Ammon's horn (tissue), 1 donor: ENCODE data around the gene PPP2R2D.
"Not testable (repeated sequence)": the region's sequence is repeated elsewhere in the genome, so short reads cannot be mapped to it uniquely, and the experiment has no call there.

ENCODE experiments used
- DNase-seq: peaks from one replicate; pipeline ENCODE4 v3.0.0-alpha.2; 2016; ENCODE audit warnings: low spot score

PPP2R2D gene

DNA sequence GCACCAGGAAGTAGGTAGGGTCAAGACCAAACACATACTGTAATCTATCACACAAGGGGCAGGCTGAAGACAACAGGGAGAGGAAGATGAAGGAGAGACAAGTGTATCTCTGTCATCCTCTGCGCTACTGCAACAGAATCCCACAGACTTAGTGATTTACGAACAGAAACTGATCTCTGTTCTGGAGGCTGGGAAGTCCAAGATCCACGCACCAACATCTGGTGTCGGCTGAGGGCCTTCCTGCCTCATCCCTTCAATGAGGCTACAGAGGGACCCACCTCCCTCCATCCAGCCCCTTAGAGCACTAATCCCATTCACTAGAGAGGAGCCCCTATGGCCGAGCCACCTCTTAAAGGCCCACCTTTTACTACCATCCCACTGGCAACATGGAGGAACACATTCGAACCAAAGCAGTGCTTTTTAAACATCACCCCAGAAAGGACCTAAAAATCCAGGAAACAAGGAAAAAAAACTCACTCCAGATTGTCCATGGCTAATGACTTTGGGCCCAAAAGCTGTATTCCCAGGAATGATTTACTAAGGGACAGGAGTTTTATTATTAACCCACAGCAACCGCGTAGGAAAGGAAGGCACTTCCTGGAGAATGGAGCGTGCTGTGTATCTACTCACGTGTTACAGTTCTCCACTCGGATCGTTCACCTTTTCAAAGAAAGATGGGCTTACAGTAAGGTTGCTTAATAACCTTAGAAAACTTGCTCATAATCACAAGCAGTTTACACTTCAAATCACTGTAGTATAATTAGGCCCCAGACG lies 76.7 kb downstream of the PPP2R2D start:
- no peak for DNase-seq

DNA sequence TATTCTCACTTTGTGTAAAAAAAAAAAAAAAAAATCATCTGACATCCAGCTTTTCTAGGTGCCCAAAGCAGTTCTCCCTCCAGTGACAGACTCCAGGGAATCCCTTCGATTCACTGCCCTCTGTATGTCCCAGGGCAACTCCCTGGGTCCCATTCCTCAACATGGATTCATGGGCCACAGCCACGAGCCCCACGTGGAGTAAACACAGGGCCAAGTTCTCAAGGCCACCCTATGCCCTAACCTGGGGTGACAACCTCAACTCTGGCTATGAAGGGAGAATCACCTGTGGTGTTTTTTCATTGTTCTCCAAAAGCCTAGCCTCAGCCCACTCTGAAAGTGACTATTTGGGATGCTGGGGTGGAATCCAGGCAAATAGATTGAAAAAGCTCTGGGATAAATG lies 77.6 kb downstream of the PPP2R2D start:
- no peak for DNase-seq

DNA sequence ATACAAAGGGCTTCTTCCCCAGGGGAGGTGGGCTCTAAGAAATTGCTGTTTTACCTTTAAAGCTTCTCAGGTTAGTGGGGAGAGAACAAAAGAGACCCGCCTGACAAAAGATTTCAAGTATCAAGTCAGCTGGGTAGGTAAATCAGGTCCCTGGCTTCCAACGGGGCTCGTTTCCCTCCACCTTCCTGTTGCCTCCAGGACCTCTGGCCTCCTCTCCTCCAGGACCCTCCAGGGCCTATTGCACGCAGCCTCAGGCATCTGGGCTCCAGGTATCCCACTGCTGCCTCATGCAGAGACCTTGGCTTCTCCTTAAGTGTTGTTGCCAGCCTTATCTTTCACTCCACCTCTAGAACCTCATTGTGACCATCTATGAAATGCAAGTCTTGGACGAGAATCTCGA lies 78.0 kb downstream of the PPP2R2D start:
- no peak for DNase-seq

DNA sequence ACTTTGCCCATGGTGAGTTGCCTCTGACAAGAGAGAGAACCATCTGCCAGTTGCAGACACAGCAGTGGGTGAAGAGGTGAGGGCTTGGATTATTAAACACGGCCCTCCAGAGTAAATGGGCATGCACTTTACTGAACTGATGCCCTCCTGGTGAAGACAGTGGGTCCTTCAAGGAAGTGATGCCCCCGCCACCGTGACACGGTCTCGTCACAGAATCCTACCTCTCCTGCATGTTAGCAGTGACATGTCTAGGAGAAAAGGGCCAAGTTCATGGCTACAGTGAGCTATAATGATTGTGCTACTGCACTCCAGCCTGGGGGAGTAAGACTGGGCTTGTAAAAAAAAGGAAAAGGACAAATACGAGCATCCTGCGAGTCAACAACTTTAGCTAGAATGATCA lies 78.5 kb downstream of the PPP2R2D start:
- DNase-seq = no peak

DNA sequence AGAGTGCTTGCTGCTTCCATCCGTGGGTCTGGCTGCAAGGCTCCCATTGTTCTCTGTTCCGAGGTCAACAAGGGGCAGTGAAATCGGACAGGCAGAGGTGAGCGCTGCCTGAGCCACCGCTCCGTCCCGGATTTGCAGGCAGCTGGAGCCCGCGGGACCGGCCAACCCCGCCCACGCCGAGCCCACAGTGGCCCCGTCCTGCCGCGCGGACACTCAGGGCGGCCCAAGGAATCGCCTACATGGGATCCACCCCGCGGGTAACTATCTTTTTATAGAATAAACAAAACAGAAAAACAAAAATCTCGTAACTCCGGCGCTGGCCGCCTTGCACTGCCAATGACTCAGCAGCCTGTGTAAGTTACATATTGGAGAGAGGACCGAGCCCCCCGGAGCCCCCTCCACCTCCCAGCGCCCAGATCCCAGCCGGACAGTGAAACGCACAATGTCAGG lies 79.0 kb downstream of the PPP2R2D start:
- DNase-seq = no peak

DNA sequence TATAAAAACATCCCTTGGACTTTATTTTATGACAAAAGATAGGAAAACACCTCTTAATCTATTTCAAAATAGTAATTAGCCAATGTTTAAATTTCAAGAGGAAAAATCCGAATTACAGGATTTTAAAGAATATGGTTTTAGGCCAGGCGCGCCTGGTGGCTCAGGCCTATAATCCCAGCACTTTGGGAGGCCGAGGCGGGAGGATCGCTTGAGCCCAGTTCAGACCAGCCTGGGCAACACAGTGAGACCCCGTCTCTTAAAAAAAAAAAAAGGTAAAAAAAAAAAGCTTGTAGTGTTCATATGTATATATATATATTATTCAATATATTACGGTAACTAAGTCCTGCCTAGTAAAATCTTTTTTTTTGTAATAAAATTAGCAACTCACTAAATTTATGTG lies 79.5 kb downstream of the PPP2R2D start:
- no peak for DNase-seq

DNA sequence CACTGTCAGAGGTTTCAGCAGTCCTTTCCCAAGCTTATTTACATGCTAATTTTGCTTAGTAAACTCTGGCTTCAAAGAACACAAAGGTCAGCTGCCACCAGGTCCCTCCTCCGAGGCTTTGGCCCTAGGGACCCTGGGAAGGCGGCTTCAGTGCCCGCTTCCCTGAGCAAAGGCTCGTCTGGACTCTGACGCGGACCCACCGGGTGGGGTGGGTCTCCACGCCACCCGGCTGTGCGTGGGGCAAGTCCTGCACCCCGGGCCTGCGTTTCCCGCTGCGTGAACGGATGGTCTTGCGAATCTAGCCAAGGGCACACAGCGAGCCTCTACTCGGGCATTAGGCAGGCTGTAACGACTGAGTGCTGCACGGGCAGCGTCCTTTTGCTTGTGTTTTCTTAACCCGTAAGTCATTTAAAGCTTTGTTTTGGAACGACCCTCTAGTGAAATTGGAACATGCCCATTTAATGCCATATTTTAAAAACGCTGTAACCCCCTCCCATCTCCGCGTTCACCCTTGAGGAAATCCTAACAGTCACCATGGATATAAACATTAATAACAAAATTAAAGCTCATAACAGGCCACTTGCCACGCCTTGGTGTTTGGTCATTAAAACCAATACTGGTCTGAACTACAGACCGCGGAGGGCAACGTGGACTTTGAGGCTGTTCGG lies 80.1 kb downstream of the PPP2R2D start:
- DNase-seq = no peak

DNA sequence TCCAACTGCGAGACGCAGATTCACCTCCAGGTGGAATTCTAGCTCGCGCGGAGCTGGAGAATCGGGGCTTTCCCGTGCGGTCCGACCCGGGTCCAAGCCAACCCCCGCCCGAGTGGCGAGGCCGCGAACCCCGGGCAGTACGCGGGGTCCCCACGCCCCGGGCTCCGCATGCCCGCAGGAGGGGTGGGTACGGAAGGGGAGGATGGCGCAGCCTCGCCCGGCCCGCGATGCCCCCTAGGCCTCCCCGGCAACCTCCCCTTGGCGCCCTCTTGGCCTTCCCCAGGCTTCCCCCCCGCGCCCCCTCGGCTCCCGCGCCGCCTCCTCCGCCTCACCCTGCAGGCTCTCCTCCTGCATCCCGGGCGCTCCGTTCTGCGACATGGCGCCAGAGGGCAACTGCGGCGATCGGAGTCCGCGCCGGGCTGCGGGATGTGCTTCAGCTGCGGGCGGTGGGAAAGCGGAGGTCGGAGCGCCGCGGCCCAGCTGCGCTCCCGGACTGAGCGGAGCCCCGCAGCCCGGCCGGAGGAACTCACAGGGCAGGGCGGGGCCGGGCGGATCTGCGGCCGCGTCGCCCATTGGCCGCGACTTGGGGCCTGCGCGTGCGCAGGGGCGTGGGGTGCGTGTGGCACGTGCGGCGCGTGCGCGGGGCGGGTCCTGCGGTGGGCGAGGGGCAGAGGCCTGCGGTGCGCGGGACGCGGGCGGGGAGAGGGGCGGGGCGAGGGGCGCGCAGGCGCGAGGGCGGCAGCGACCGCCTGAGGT lies 80.8 kb downstream of the PPP2R2D start, which contains the start of gene BNIP3:
Gene BNIP3, minus strand, starts transcription at position 495 of the 756 bp plus-strand sequence. Its CDS starts 117 bp downstream, at position 378.
- DNase-seq = peak; percentile 94

DNA sequence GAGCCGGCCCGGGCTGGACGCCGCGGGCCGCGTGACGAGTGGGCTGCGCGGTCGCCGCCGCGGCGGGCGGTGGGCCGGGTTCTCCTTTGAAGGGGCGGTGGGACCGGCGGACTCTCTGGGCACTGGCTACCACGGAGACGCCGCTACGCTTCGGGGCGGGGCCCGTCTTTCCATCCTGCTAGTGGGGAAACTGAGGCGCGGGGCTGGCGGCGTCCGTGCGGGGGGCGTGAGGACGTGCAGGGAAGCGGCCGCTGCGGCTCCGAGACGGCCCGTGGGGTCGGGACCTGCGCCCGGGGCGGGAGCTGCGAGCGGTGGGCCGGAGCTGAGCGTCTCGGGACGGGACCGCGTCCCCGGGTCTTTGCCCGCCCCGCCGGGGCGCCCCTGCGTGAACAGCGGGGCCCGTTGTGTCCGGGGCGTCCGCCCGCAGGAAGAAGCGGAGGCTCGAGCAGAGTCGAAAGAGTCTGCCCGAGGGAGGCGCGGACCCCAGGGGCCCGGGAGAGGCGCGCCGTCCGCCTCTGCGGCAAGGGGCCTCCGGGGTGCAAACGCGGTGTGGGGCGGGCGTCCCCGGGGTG lies 81.5 kb downstream of the PPP2R2D start:
- DNase-seq = no peak

DNA sequence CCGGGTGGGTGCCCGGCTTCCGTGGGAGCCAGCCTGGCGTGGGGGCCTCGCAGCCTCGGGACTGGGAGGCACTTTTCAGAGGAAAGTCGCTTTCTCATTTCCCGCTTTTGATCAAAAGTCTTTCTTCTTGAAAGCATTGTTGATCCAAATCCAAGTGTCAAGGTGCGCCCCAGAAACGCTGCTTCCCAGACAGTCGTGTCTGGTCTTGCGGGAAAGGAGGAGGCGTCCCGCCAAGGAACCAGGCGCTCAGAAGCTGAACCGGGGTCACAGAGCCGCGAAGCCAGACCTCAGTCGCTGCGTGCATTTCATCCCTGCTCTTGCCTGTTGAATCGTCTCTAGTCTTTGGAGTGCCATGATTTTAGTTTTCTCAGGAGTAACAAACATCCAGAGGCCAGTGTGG lies 82.0 kb downstream of the PPP2R2D start:
- no peak for DNase-seq

DNA sequence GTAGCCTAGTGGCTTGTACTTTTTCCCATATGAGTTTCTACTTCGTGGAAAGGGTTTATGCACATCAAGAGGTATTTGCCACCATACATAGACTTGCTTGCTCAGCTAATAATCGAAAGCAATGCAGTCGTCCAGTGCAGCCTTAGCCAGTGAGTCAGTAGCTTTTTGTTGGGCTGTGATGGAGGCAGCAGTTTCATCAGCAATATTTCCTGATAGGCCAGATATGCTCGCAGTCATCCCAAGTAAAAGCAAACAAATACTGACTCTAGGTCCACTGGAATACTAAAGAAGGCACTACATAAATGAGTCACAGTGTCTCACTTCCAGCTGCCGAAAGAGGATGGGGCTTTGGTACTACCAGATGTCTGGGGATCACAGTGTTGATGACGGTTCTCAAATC lies 83.0 kb downstream of the PPP2R2D start:
- DNase-seq = no peak

DNA sequence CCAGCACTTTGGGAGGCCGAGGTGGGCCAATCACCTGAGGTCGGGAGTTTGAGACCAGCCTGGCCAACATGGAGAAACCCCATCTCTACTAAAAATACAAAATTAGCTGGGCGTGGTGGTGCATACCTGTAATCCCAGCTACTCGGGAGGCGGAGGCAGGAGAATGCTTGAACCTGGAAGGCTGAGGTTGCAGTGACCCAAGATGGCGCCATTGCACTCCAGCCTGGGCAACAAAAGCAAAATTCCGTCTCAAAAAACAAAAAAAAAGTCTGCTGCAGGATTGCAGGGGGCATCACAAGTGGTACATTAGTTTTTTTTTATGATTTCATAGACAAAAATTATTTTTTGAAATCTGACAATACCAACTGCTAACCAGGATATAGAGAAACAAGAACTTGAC lies 86.0 kb downstream of the PPP2R2D start:
- not testable (repeated sequence) for DNase-seq

DNA sequence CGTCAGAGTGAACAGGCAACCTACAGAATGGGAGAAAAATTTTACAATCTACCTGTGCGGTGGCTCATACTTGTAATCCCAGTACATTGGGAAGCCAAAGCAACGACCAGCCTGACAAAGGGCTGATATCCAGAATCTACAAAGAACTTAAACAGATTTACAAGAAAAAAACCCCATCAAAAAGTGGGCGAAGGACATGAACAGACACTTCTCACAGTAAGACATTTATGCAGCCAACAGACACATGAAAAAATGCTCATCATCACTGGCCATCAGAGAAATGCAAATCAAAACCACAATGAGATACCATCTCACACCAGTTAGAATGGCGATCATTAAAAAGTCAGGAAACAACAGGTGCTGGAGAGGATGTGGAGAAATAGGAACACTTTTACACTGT lies 86.5 kb downstream of the PPP2R2D start:
- DNase-seq = not testable (repeated sequence)

DNA sequence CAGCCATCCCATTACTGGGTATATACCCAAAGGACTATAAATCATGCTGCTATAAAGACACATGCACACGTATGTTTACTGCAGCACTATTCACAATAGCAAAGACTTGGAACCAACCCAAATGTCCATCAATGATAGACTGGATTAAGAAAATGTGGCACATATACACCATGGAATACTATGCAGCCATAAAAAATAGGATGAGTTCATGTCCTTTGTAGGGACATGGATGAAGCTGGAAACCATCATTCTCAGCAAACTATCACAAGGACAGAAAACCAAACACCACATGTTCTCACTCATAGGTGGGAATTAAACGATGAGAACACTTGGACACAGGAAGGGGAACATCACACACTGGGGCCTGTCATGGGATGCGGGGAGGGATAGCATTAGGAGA lies 87.0 kb downstream of the PPP2R2D start:
- not testable (repeated sequence) for DNase-seq

DNA sequence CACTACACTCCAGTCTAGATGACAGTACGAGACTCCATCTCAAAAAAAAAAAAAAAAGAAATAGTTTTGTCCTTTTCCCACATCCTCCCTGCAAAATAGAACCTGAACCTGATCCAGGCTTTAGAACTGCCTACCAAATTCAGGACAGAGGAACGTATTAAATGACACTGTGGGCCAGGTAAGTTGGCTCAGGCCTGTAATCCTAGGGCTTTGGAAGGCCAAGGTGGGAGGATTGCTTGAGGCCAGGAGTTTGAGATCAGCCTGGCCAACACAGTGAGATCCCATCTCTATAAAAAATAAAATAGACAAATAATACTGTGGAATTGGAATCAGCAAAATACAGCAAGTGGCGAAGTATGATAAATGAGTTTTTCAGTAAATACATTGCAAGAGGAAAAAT lies 90.9 kb downstream of the PPP2R2D start:
- no peak for DNase-seq

DNA sequence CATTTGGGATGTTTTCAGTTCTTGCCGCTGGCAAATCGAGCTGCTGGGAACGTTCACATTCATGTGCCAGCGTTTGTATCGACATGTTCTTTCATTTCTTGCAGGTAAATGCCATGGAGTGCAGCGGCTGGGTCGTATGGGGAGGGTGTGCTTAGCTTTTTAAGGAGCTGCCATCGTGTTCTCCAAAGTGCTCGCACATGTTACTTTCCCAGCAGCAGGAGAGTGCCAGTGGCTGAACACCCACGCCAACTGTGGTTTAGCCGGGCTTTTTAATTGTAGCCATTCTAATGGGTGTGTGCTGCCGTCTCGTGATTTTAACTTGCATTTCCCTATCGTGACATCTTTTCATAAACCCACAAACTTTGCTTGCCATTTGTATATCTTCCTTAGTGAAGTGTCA lies 92.5 kb downstream of the PPP2R2D start:
- DNase-seq = no peak

DNA sequence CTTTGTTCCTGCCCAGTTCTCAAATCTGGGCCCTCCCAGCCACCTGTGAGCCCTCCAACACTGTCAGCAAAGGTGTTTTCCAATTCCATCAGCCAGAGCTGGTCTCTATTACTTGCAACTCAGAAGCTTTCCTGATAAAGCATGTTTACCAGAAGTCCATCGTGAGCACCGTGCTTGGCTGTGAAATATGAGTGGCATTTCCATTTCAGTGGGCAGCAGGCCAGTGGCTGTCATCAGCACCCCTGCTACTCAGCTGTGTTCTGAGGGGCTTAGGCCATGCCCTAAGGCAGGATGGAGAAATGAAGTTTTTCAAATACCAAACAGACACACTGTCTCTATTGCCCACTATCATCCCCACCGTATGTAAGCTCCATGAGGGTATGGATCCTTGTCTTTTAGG lies 93.6 kb downstream of the PPP2R2D start:
- no peak for DNase-seq

DNA sequence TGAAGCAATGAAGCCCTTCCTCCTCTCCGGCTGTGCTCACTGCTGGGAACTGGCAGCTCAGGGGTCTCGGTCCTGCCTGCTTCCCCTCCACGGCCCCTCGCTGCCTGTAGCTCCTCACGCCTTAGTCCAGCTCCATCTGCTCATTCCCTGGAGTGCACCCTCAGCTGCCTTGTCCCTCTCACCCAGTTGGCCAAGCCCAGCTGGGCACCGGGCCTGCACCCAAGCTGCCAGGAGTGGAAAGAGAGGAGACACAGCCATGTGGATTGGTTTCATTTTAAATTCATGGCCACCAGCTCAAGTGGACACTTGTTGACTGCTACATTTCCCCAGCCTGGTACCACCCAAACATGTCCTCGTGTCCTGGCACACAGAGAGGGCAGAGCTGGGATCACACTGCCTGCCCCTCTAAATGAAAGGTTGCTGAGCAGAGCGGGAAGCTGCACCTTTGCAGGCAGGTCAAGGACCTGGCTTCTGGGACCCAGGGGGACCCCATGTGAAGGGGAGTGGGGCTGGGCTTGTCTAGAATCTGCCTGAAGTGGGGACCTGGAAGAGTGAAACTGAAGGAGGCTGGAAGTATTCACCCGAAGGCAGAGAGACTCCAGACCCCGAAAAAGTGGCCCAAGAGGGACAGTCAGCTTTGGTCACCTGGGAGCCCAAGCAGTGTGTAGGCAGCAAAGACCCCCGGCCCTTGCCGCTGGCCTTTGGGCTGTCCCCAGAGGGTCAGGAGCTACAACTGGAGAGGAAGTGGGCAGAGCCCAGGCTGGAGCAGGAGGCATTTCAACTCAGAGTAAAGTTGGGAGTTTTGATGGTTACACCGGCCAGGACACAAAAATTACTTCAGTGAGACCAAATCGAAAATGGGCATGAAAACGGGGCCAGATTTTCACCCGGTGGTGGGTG lies 95.9 kb downstream of the PPP2R2D start:
- DNase-seq = peak; percentile 80

DNA sequence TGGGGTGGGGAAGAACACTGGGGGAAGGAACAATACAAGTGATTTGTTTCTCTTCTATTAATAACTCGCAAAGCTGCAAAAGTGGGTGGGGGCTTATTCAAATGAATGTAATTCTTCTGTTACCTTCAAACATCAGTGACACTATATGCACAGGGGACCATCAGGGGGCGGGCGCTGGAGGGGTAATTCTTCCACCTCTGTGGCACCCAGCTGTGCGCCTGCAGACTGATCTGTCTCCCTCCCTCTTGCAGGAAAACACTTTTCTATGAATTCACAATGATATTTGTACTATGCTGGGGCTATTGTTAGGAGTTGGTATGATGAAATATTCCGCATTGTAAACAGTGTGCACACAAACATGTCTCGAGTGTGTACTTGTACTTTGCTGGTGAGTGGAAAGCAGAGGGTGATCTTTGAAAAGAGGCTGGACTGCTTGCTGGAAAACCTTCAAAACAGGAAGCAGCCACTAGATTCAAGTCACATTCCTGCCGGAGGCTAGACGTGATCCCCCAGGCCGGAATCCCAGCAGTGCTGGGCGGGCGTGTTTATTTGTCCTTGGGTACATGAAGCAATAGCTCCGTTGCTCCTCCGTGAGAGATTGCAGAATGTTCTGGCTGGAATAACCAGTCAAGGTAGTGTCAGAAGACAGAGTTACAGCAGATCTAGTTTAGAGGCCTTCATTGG lies 96.7 kb downstream of the PPP2R2D start:
- peak; percentile 39 for DNase-seq

DNA sequence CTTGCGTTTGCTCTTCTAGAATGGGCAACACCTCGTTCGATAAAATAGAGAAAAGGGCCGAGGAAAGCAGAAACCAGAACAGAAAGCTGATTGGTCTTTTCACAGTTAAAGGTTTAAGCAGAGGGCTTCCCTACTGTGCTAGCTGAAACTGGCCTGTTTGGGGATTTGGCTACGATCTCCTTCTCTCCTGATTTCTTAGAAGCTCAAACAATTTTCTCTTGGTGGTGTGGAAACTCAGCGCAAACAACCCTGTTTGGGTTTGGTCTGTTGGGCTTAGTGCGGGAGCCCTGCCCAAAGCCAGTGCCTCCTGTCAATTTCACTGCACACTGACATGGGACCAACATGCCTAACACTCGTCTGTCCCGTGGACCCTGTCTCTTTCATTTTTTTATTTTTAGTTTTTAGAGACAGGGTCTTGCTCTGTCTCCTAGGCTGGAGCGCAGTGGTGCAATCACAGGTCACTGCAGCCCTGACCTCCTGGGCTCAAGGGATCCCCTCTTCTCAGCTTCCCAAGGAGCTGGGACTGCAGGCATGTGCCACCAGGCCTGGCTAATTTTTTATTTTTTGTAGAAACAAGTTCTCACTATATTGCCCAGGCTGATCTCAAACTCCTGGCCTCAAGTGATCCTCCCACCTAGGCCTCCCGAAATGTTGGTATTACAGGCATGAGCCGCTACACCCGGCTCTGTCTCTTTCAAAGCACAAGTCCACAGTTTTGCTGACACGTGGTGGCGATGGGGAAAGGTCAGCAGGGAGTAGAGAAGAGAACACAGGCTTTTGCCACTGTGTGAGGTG lies 97.4 kb downstream of the PPP2R2D start:
- no peak for DNase-seq
